GM18951 (cell line): ENCODE data around the gene CELF3.
"Not testable (repeated sequence)": the region's sequence is repeated elsewhere in the genome, so short reads cannot be mapped to it uniquely, and the experiment has no call there.

Experiments
- POLR2A ChIP-seq: IDR thresholded peaks from 4 replicates; pipeline ENCODE4 v1.6.1; 2011; ENCODE audit warnings: mild to moderate bottlenecking; ENCODE audit not compliant: insufficient read length, insufficient read depth; ENCODE audit errors: extremely low read depth
- in situ Hi-C: fragments of 300-500 bp; cut with MboI; formaldehyde crosslinking; loops from one replicate; pipeline ENCODE4 v1.12.0; 2022; ENCODE audit warnings: low sequenced_read_pairs, mixed read lengths, inconsistent platforms; ENCODE audit not compliant: unreplicated experiment

CELF3 gene

GRCh38 chr1:151704246-151704645 is 12.4 kb downstream of the CELF3 start:
- in situ Hi-C loops = no loop called here
- TF ChIP-seq POLR2A = no peak

GRCh38 chr1:151703813-151704212 is 12.8 kb downstream of the CELF3 start:
- in situ Hi-C loops = no loop called here
- TF ChIP-seq POLR2A = no peak

GRCh38 chr1:151702936-151703335 is 13.7 kb downstream of the CELF3 start:
- in situ Hi-C loops = no loop called here
- no peak for TF ChIP-seq POLR2A

GRCh38 chr1:151701515-151701914 is 15.1 kb downstream of the CELF3 start:
- no peak for TF ChIP-seq POLR2A
- in situ Hi-C loops = no loop called here

GRCh38 chr1:151693057-151693651 is 23.4 kb downstream of the CELF3 start:
- no peak for TF ChIP-seq POLR2A
- in situ Hi-C loops = no loop called here

- no peak for TF ChIP-seq POLR2A
- in situ Hi-C loops = no loop called here
These were observed 24.4 kb downstream of the CELF3 start for GRCh38 chr1:151692226-151692625.

GRCh38 chr1:151689494-151689893 is 27.1 kb downstream of the CELF3 start:
- in situ Hi-C loops = no loop called here
- no peak for TF ChIP-seq POLR2A

GRCh38 chr1:151686561-151686960 is 30.0 kb downstream of the CELF3 start:
- in situ Hi-C loops = no loop called here

GRCh38 chr1:151684128-151684527 is 32.5 kb downstream of the CELF3 start:
- no peak for TF ChIP-seq POLR2A
- in situ Hi-C loops = no loop called here

More at GRCh38 chr1:151686561-151686960, 30.0 kb downstream of the CELF3 start:
- no peak for TF ChIP-seq POLR2A

- in situ Hi-C loops = not testable (repeated sequence)
These were observed 33.7 kb downstream of the CELF3 start for GRCh38 chr1:151682901-151683300.

GRCh38 chr1:151681923-151682322 is 34.7 kb downstream of the CELF3 start:
- no peak for TF ChIP-seq POLR2A
- in situ Hi-C loops = no loop called here

GRCh38 chr1:151680826-151681225 is 35.8 kb downstream of the CELF3 start:
- TF ChIP-seq POLR2A = no peak
- in situ Hi-C loops = no loop called here

GRCh38 chr1:151680391-151680790 is 36.2 kb downstream of the CELF3 start:
- in situ Hi-C loops = no loop called here
- TF ChIP-seq POLR2A = no peak

GRCh38 chr1:151673407-151673806 is 43.2 kb downstream of the CELF3 start:
- TF ChIP-seq POLR2A = no peak
- in situ Hi-C loops = no loop called here

- in situ Hi-C loops = not testable (repeated sequence)
These were observed 46.4 kb downstream of the CELF3 start for GRCh38 chr1:151670036-151670675.
